Stimulated activated CD8-positive, alpha-beta memory T cell treated with anti-CD3 and anti-CD28 coated beads, Interleukin-4, amount 100 ng/mL, for 24 hours (primary cell): ENCODE measurements around the gene NOTCH1.

Experiments used
- DNase-seq: peaks from one replicate; pipeline ENCODE4 v3.0.0-alpha.2; 2020; ENCODE audit warnings: low read depth

NOTCH1 gene

DNA sequence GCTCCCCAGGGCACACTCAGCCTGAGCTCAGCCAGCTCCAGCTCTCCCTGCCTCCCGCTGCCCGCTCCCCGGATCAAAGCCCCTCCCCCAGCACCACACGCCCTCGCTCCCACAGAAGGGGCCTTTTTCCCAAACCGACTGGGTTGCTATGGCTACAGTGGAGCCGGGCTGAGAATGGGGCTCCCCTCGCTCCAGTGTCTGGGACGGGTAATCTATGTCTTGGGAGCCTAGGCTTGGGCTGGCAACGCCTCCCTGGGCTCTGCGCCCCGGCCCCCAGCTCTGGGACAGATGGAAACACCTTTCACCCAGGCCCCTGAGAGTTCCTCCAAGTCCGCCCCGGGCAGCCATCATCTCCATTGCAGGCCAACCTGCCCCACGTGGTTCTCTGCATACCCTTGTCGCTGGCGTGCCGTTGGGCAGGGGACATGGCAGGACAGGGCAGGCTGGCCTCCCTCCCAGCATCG, 29.6 kb downstream of the NOTCH1 start:
- no peak for DNase-seq

DNA sequence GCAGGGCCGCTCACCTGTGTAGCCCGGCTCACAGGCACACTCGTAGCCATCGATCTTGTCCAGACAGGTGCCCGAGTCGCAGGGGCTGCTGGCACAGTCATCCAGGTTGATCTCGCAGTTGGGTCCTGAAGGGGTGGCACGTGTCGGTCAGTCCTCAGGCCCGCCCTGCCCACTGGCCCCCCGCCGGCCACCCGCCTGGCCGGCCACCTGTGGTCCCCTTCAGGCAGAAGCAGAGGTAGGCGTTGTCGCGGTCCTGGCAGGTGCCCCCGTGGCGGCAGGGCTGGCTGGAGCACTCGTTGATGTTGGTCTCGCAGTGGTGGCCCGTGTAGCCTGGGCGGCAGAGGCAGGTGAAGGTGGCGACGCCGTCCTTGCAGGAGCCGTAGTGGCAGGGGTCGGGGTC, 30.6 kb downstream of the NOTCH1 start:
- DNase-seq = no peak

GRCh38 chr9:136514022-136514714, 31.7 kb downstream of the NOTCH1 start:
- no peak for DNase-seq

- no peak for DNase-seq
Measured at GRCh38 chr9:136513191-136513590, 32.7 kb downstream of the NOTCH1 start.

GRCh38 chr9:136512651-136513071, 33.2 kb downstream of the NOTCH1 start:
- DNase-seq = no peak

DNA sequence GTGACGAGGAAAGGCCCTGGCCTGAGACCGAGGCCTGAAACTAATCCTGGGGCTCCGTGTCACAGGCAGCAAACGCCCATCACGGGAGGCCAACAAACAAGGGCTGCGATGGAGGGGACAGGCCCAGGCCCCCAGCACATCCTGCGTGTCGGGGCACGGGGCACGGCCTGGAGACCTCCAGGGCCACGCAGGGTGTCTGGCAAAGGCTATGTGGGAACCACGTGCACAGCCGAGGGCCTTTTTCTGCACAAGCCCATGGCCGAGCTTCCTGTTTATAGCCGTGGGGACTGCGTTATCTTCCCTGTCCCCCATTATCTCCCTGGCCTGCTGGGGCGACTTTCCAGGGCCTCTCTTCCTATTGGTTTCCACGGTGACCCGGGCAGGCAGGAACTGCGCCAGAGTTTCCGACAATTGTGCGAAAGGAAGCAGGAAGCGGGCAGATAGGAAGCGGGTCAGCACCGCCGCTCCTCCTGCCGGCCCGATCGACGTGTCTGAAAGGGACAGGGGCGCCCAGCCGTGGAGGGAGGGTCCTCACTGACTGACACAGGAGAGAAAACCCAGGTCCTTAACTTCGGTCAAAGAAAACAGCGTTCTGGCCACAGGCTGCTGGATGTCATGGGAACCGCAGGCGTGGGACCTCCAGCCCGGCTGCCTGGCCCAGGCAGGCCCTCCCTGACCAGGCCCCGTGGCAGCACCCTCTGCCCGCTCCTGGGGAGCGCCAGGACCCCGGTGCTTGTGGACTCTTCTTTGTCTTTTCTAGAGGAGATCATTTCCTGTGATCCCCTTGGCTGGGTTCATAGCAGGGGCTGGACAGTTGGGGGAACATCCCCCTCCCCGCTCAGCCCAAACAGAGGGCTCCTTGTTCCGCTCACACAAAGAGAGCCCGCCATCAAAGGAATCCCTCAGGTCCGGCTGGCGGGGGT, 33.9 kb downstream of the NOTCH1 start:
- DNase-seq = no peak

DNA sequence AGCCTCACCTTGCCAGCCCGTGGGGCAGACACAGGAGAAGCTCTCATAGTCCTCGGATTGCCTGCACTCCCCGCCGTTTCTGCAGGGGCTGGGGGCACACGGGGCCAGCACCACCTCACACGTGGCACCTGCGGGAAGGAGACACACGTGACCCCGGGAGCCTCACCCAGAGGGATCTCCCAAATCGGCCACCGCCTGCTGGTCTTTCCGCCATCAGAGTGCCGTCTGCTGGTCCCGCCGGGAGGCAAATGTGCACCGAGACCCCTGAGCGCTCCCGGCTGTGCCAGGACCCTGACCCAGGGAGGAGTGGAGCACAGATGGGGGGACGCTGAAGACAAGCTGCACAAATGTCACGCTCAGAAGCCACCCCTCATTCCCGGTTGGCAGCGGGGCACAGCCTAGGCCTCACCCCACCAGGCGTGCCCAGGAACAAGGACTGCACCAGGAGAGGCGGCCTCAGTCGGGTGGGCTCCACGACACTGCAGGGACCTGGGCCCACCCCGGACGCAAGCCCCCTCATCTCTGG, 34.6 kb downstream of the NOTCH1 start:
- no peak for DNase-seq

GRCh38 chr9:136510561-136510960, 35.3 kb downstream of the NOTCH1 start:
- no peak for DNase-seq

DNA sequence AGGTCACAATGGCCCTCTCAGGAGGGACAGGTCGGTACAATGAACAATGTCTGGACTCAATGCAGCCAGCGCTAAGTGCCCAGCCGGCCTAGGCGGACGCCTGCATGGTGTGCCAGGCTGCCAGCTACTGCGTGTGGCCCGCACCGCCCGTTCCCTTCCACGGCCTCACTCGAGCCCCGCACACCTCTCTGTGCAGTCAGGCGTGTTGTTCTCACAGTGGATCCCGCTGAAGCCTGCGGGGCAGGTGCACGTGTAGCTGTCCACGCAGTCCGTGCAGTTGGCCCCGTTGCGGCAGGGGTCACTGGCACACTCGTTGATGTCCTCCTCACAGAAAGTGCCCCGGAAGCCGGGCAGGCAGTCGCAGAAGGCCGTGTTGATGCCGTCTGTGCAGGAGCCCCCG, 36.3 kb downstream of the NOTCH1 start:
- no peak for DNase-seq

- DNase-seq = no peak
Measured at GRCh38 chr9:136508729-136509500, 36.9 kb downstream of the NOTCH1 start.

DNA sequence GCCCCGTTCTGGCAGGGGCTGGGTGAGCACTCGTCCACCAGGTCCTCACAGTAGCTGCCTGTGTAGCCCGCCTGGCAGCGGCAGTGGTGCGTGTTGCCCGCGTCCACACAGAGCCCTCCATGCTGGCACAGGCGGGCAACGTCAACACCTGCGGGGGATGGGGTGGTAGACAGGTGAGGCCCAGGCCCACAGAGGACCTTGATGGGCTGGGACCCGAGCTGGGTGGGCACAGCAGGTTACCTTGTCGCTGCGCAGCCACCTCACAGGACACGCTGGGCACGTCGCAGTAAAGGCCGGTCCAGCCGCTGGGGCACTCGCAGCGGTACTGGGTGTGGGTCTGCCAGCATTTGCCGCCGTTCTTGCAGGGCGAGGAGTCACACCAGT, 37.9 kb downstream of the NOTCH1 start:
- no peak for DNase-seq

- no peak for DNase-seq
Measured at GRCh38 chr9:136507221-136507991, 38.4 kb downstream of the NOTCH1 start.

DNA sequence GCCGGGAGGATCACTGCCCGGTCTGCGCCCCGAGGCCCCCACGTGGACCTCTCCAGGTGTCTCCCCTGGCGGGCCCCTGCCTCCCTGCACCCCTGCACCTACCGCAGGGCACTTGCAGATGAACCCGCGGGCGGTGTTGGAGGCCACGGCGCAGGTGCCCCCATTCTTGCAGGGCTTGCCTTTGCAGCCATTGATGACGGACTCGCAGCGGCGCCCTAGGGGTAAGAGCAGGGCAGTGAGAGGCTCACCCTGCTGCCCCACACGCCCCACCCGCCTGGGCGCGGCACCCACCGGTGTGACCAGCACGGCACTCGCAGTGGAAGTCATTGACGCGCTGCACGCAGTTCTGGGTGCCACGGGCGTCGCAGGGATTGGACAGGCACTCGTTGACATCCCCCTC, 39.4 kb downstream of the NOTCH1 start:
- DNase-seq = no peak

- DNase-seq = no peak
Measured at GRCh38 chr9:136505406-136506403, 40.1 kb downstream of the NOTCH1 start.

DNA sequence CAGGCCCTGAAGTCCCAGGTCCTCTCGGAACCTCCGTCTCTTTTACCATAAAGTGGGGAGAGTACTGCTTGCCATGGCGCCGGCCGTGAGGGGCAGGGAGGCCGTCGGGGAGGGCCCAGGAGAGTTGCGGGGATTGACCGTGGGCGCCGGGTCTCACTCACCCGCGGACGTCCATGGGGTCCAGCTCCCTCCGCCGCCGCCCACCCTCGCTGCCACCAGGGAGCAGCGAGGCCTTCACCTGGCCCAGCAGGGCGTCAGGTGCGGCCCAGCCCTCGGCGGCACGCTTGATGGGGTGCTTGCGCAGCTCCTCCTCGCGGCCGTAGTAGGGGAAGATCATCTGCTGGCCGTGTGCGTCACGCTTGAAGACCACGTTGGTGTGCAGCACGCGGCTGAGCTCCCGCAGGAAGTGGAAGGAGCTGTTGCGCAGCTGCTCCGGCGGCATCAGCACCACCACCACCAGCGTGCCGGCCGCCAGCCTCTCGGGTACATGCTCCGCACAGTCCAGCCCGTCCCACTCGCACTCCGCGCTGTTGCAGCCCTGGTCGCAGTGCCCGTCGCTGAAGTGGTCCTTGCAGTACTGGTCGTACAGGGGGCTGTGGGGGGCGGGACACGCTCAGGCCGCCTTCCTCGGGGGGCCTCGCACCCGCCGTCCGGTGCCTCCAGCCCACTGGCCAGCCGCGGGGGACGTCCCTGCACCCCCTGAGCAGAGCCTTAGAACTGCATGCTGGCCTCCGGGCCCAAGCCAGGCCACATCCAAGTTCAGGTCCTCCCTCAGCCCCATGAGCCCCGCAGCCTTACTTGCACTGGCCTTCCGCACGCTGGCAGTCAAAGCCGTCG, 41.1 kb downstream of the NOTCH1 start:
- no peak for DNase-seq

GRCh38 chr9:136502940-136503550, 42.8 kb downstream of the NOTCH1 start:
- no peak for DNase-seq

DNA sequence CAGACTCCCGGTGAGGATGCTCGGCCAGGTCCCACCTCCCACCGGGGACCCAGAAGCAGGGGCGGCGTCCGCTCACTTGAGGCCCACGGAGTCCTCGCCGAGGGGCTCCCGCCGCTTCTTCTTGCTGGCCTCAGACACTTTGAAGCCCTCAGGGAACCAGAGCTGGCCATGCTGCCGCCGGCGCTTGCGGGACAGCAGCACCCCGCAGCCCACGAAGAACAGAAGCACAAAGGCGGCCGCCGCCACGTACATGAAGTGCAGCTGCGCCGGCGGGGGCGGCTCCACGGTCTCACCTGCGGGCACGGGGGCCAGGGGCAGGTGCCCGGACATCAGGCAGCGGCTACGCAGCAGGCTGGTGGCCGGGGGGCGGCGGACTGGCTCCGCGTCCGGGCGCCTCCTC, 43.7 kb downstream of the NOTCH1 start:
- no peak for DNase-seq

GRCh38 chr9:136501686-136502085, 44.2 kb downstream of the NOTCH1 start:
- no peak for DNase-seq
